Subcutaneous abdominal adipose tissue (tissue), 5 donors: ENCODE data around the gene ABLIM2.

Experiments used
- H3K27ac ChIP-seq: one replicate; pipeline ENCODE4 v1.7.0; 2013; ENCODE audit warnings: low read depth, mild to moderate bottlenecking, inconsistent platforms, low read length, moderate library complexity
- H3K27me3 ChIP-seq, 5 donors: one replicate each; pipeline ENCODE4 v1.7.0; 2013; ENCODE audit warnings: low read length in 5 of 5, inconsistent platforms in 1 of 5; ENCODE audit not compliant: control insufficient read depth in 5 of 5, insufficient read depth in 4 of 5
- H3K36me3 ChIP-seq, 5 donors: one replicate each; pipeline ENCODE4 v1.7.0; 2013; ENCODE audit warnings: low read length in 5 of 5; ENCODE audit not compliant: control insufficient read depth in 5 of 5, insufficient read depth in 5 of 5
- H3K4me1 ChIP-seq, 5 donors: one replicate each; pipeline ENCODE4 v1.7.0; 2013; ENCODE audit warnings: low read length in 5 of 5, mild to moderate bottlenecking in 3 of 5, moderate library complexity in 1 of 5; ENCODE audit not compliant: control insufficient read depth in 5 of 5, insufficient read depth in 5 of 5
- H3K4me3 ChIP-seq, 5 donors: one replicate each; pipeline ENCODE4 v1.7.0; 2013; ENCODE audit warnings: low read length in 5 of 5, low read depth in 1 of 5
- H3K9ac ChIP-seq, 5 donors: one replicate each; pipeline ENCODE4 v1.7.0; 2013; ENCODE audit warnings: low read length in 5 of 5, mild to moderate bottlenecking in 4 of 5, moderate library complexity in 3 of 5
- H3K9me3 ChIP-seq, 5 donors: one replicate each; pipeline ENCODE4 v1.7.0; 2013; ENCODE audit warnings: low read length in 5 of 5; ENCODE audit not compliant: control insufficient read depth in 5 of 5
- donor health status: healthy.
- donor health status: healthy.
- donor health status: healthy.
- donor health status: healthy.
- donor health status: healthy.

ABLIM2 gene

GRCh38 chr4:8052160-8052691, 106.4 kb downstream of the ABLIM2 start:
- H3K27me3 ChIP-seq, result no peaks in the 10 kb centered on the region
- peaks cover 0 to 12% (median 8%) of the 10 kb centered on the region in 5 donors for H3K9me3 ChIP-seq
- H3K27ac ChIP-seq, result no peak overlapping the region
- H3K4me1 ChIP-seq, result peaks cover 0 to 11% (median 10%) of the 10 kb centered on the region in 5 donors
- H3K9ac ChIP-seq, result no peak overlapping the region
- H3K36me3 ChIP-seq, result no peaks in the 10 kb centered on the region
- no peak overlapping the region for H3K4me3 ChIP-seq

- no peaks in the 10 kb centered on the region for H3K27me3 ChIP-seq
- H3K27ac ChIP-seq, result no peak overlapping the region
- H3K4me1 ChIP-seq, result peaks cover 0 to 11% (median 10%) of the 10 kb centered on the region in 5 donors
- H3K4me3 ChIP-seq, result no peak overlapping the region
- no peaks in the 10 kb centered on the region for H3K36me3 ChIP-seq
- H3K9ac ChIP-seq, result no peak overlapping the region
- peaks cover 0 to 12% (median 8%) of the 10 kb centered on the region in 5 donors for H3K9me3 ChIP-seq
These were observed 107.0 kb downstream of the ABLIM2 start for GRCh38 chr4:8051644-8052043.

- Histone ChIP-seq H3K36me3 (no peaks in the 10 kb centered on the region), H3K27ac (no peak overlapping the region), H3K4me3 (peak overlapping the region in 2 of 5 donors; percentile 24 to 40), H3K4me1 (peaks cover 0 to 11% (median 10%) of the 10 kb centered on the region in 5 donors), H3K27me3 (no peaks in the 10 kb centered on the region), H3K9ac (no peak overlapping the region), H3K9me3 (peaks cover 0 to 12% (median 8%) of the 10 kb centered on the region in 5 donors)
These were observed 107.9 kb downstream of the ABLIM2 start for GRCh38 chr4:8050555-8051206.

- no peaks in the 10 kb centered on the region for H3K36me3 ChIP-seq
- H3K4me1 ChIP-seq, result peaks cover 0 to 11% (median 10%) of the 10 kb centered on the region in 5 donors
- H3K27ac ChIP-seq, result no peak overlapping the region
- peaks cover 0 to 8% (median 6%) of the 10 kb centered on the region in 5 donors for H3K9me3 ChIP-seq
- H3K27me3 ChIP-seq, result no peaks in the 10 kb centered on the region
- no peak overlapping the region for H3K4me3 ChIP-seq
- no peak overlapping the region for H3K9ac ChIP-seq
These were observed 108.4 kb downstream of the ABLIM2 start for GRCh38 chr4:8050180-8050554.

GRCh38 chr4:8048856-8049676, 109.5 kb downstream of the ABLIM2 start:
- no peaks in the 10 kb centered on the region for H3K9me3 ChIP-seq
- H3K4me3 ChIP-seq, result no peak overlapping the region
- peaks cover 0 to 11% (median 10%) of the 10 kb centered on the region in 5 donors for H3K4me1 ChIP-seq
- H3K27me3 ChIP-seq, result no peaks in the 10 kb centered on the region
- H3K36me3 ChIP-seq, result peaks cover 0 to 2% (median 0%) of the 10 kb centered on the region in 5 donors
- no peak overlapping the region for H3K27ac ChIP-seq
- no peak overlapping the region for H3K9ac ChIP-seq

GRCh38 chr4:8047837-8048678, 110.6 kb downstream of the ABLIM2 start:
- no peak overlapping the region for H3K4me3 ChIP-seq
- H3K27me3 ChIP-seq, result no peaks in the 10 kb centered on the region
- no peaks in the 10 kb centered on the region for H3K9me3 ChIP-seq
- no peak overlapping the region for H3K9ac ChIP-seq
- peaks cover 0 to 11% (median 10%) of the 10 kb centered on the region in 5 donors for H3K4me1 ChIP-seq
- H3K36me3 ChIP-seq, result peaks cover 0 to 2% (median 0%) of the 10 kb centered on the region in 5 donors
- no peak overlapping the region for H3K27ac ChIP-seq

GRCh38 chr4:8046925-8047541, 111.6 kb downstream of the ABLIM2 start:
- Histone ChIP-seq H3K9ac (no peak overlapping the region), H3K27me3 (no peaks in the 10 kb centered on the region), H3K4me3 (no peak overlapping the region), H3K36me3 (peaks cover 0 to 2% (median 0%) of the 10 kb centered on the region in 5 donors), H3K9me3 (no peaks in the 10 kb centered on the region), H3K27ac (no peak overlapping the region), H3K4me1 (peaks cover 0 to 11% (median 10%) of the 10 kb centered on the region in 5 donors)

- H3K9me3 ChIP-seq, result no peaks in the 10 kb centered on the region
- H3K9ac ChIP-seq, result no peak overlapping the region
- H3K4me3 ChIP-seq, result no peak overlapping the region
- H3K36me3 ChIP-seq, result peaks cover 0 to 2% (median 0%) of the 10 kb centered on the region in 5 donors
- H3K27me3 ChIP-seq, result no peaks in the 10 kb centered on the region
- H3K27ac ChIP-seq, result no peak overlapping the region
- H3K4me1 ChIP-seq, result peaks cover 0 to 9% (median 9%) of the 10 kb centered on the region in 5 donors
These were observed 112.7 kb downstream of the ABLIM2 start for GRCh38 chr4:8045909-8046308.

- H3K27me3 ChIP-seq, result no peaks in the 10 kb centered on the region
- H3K9me3 ChIP-seq, result no peaks in the 10 kb centered on the region
- peaks cover 0 to 2% (median 0%) of the 10 kb centered on the region in 5 donors for H3K36me3 ChIP-seq
- H3K9ac ChIP-seq, result no peak overlapping the region
- H3K27ac ChIP-seq, result no peak overlapping the region
- H3K4me3 ChIP-seq, result no peak overlapping the region
- H3K4me1 ChIP-seq, result peaks cover 0 to 5% (median 0%) of the 10 kb centered on the region in 5 donors
These were observed 113.9 kb downstream of the ABLIM2 start for GRCh38 chr4:8044699-8045098.
